Fibroblast of the aortic adventitia (primary cell): ENCODE results near the gene ARHGAP26. TPM values are rescaled to one million over a fixed set of nuclear protein-coding genes. Genes with fewer than 3 reads are reported as not detected.
A peak's percentile ranks its signal among the peaks of the same experiment; 100 is the strongest.

Experiments used
- DNase-seq: peaks from one replicate; pipeline ENCODE4 v3.0.0-alpha.2; 2010; ENCODE audit warnings: low read depth
- H3K4me3 ChIP-seq: 2 replicates; pipeline ENCODE4 v1.5.1; 2011; ENCODE audit warnings: low read depth, mild to moderate bottlenecking, control low read depth, low read length, moderate library complexity
- total RNA-seq: library from RNA; depleted of rRNA; stranded (reverse); fragments of >200 nt; gene quantifications from 2 replicates; pipeline ENCODE4 v1.2.3, GENCODE V29; 2012; ENCODE audit warnings: low replicate concordance
- TF ChIP-seq, protein P1 (sequence below): IDR thresholded peaks from 2 replicates; pipeline ENCODE4 v1.5.1; 2011; ENCODE audit warnings: mild to moderate bottlenecking, low read length, control low read depth, inconsistent platforms; ENCODE audit not compliant: insufficient read depth

Gene ARHGAP26
- total RNA-seq, 1 donor = 9.0 TPM

DNA sequence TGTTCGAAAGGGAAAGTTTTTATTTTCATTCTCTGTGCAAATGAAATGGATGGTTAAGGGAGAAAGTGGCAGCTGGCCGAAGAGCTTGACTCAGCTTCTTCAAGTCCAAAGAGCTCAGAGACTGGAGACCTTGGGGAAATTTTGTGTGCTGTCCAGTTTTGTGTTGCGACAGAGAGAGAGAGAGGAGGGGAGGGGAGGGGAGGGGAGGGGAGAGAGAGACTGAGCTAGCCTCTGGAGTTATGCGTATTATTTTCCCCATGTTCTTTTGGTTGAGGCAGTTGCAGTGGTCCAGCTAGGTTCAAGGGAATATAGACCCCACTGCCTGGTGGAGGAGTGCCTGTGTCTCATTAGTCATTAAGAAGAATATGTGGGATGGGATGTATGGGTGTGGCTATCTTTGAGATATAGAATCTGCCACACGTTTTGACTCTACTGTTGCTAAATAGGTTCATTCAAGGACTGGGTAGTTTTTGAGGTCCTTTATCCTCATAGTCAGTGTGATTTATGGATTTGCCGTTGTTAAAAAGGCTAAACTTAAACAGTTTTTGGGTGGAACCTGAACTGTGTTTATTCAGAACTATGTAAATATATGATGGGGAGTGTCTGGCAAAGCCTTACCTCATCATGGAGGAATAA, 69.7 kb downstream of the ARHGAP26 start:
- peak; percentile 96 for DNase-seq
- TF ChIP-seq, protein P1, sequence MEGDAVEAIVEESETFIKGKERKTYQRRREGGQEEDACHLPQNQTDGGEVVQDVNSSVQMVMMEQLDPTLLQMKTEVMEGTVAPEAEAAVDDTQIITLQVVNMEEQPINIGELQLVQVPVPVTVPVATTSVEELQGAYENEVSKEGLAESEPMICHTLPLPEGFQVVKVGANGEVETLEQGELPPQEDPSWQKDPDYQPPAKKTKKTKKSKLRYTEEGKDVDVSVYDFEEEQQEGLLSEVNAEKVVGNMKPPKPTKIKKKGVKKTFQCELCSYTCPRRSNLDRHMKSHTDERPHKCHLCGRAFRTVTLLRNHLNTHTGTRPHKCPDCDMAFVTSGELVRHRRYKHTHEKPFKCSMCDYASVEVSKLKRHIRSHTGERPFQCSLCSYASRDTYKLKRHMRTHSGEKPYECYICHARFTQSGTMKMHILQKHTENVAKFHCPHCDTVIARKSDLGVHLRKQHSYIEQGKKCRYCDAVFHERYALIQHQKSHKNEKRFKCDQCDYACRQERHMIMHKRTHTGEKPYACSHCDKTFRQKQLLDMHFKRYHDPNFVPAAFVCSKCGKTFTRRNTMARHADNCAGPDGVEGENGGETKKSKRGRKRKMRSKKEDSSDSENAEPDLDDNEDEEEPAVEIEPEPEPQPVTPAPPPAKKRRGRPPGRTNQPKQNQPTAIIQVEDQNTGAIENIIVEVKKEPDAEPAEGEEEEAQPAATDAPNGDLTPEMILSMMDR = no peak
- H3K4me3 ChIP-seq = peak overlapping the region; percentile 38

DNA sequence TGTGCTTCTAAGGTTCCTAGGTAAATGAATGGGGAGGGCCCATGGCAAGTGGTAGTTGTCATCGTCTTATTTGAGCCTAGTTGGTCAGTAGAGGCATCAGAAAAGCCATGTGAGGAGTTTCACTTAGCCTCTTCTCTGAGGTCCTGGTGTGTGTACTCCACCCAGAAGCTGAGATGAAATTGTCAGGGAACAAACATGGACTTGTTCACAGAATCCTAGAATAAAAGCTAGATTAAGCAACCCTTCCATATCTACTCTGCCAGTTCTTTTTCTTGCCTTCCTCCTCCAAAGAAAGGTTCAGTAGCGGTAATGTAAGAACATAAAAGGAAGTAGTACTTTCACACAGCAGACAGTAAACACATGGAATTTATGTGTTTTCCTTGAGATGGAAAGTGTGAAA, 70.4 kb downstream of the ARHGAP26 start:
- no peak overlapping the region for H3K4me3 ChIP-seq
- TF ChIP-seq, protein P1 = no peak
- DNase-seq = no peak

DNA sequence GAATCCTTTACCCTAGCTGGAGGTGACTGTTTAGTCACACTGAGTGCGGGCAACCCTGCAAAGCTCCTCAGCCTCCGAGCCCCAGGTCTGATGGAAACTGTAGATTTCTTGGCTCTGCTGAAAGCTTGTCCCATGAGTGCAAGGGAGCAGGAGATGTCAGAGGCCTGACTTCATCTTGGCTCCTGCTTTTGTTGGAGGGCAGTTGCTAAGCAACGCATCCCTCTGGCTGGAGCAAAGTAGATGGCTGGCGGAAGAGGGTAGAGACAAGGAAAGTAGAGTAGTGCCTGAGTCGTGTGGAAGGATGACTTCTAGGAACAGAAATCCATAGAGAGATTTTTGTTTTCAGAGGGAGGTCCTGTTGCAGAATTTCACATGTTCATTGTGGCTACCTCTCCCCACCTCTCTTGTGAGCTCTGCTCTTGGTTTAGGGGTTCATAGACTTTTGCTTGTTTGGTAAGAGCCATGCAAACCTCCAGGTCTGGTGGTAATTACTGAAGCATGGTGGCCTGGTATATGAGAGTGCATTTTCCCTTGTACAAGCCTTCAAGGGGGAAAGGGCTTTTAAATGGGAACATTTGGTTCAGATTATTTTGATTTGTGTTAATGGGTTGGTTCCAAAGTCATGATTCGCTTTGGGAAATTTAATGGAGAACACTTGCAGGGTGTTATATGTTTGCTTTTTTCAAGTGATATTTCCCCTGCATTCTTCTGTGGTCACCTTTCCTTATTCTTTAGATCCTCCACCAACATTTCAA, 71.5 kb downstream of the ARHGAP26 start:
- DNase-seq = peak; percentile 85

DNA sequence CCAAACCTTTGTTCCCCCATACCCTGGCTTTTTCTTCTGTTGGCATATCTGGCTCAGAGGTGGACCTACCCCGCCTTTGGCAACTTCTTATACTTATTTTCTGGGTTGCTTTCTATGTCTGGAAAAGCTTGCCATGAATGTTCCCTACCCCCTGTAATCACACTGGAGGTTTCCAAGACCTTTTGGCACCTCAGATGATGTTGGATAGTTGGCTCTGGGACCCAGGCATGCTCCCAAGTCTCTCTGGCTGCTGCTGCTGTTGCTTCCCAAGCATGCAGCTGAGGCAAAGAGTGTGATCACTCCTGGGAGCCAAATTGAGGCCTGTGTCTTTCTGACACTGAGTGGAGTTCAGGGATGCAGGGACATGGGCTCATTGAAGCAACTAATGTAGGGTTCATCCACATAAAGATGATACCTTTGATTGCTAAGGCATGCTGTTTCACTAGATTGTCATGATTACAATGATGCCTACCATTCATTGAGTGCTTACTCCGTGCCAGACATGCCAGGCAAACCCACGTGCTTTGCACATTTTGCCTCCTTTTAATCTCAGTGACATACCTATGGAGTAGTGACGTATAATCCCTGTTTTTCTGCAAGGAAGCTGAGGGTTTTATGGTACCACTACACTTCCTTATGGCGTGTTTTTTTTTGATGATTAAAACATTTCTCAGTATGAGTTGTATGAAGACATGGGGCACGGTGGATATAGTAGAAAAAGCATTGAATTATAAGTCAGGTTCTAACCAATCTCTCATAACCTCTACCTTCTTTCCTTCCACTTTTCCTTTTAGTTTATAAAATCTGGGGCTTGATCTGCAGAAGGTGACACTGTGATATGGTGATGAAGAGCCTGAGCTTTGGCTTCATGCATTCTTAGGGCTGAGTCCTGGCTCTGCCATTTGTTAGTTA, 73.1 kb downstream of the ARHGAP26 start:
- DNase-seq = peak; percentile 51
- no peak overlapping the region for H3K4me3 ChIP-seq
- TF ChIP-seq, protein P1 = no peak

More for the DNA sequence above, 71.5 kb downstream of the ARHGAP26 start:
- H3K4me3 ChIP-seq = no peak overlapping the region
- TF ChIP-seq, protein P1 = no peak

DNA sequence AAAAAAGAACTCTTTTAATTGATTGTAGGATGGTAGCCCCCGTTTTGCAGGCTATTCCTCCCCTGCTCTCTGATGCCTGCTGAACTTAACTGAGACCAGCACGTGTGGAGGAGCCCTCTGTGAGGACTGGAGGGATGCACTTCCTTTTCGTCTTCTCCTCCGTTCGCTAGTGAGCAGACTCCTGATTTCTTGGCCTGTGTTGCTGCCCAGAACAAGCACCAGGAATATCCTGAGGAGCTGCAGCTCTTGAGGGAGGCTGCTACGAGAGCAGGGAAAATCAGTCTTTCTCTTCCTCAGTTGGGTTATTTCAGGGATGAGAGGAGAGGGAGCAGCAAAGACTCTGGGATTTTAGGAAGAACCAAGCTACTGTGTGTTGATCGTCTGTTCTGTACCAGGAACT, 74.7 kb downstream of the ARHGAP26 start:
- no peak overlapping the region for H3K4me3 ChIP-seq
- no peak for DNase-seq
- TF ChIP-seq, protein P1 = no peak

DNA sequence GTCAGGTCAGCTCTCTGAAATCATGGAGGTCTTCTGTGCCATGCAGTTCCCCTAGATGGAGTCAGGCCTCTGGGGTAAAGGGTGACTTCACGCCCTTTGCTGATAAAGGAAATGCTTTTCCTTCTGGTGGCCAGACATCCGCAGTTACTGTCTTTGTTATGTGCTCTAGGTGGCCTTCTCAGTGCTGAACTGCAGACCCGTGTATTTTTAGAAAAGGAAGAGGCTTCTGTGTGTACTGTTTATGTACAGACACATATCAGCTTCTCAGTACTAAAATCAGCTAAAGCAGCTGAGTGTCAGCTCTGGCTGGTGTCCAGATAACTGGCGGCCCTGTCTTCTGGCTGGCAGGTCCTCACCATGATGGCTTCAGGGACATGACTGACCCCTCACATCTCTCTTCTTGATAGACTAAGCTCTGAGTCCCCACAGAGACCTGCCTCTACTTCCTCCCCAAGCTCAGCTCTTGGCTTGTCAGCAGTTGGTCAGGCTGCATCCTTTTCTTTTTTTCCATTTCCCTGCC, 75.3 kb downstream of the ARHGAP26 start:
- no peak for DNase-seq
- TF ChIP-seq, protein P1 = no peak
- H3K4me3 ChIP-seq = no peak overlapping the region
